ENCODE results near the gene ARPC5. TPM values are rescaled to one million over a fixed set of nuclear protein-coding genes. Genes with fewer than 3 reads are reported as not detected.
"Not testable (repeated sequence)": the region's sequence is repeated elsewhere in the genome, so short reads cannot be mapped to it uniquely, and the experiment has no call there.

ARPC5 gene
- total RNA-seq, 1 experiment from 2014 or later, result 156 TPM

DNA sequence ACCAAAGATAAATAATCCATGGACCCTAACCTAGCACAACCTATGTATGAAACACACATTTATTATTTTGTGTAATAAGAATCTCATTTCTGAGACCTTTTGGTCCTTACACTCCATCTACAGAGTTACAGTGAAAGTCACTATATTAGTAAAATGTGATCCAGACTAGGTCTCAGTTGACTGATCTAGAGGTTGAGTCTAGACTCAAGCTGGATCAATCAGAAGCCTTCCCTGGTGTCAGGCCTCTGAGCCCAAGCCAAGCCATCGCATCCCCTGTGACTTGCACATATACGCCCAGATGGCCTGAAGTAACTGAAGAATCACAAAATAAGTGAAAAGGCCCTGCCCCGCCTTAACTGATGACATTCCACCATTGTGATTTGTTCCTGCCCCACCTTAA is 22.6 kb downstream of the ARPC5 start:
- not testable (repeated sequence) for DNase-seq (ENCODE audit: extremely low read depth, low read depth)

DNA sequence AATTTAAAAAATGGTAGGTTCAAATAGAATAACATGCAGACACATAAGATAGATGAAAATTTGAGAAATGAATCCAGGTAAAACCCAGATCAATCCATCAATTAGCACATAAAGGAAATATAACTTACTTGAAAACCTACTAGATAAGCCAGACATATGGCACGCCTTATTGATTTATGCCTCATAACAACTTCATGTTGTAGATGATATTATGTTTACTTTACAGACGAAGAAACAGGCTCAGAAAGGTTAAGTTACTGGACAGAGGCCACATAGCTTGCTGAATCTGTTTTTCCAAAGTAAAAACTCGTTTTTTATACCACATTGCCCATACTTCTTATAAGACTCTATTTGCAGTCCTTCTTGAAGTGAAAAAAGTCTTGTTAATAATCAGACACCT is 23.2 kb downstream of the ARPC5 start:
- no peak for DNase-seq (ENCODE audit: extremely low read depth, low read depth)

DNA sequence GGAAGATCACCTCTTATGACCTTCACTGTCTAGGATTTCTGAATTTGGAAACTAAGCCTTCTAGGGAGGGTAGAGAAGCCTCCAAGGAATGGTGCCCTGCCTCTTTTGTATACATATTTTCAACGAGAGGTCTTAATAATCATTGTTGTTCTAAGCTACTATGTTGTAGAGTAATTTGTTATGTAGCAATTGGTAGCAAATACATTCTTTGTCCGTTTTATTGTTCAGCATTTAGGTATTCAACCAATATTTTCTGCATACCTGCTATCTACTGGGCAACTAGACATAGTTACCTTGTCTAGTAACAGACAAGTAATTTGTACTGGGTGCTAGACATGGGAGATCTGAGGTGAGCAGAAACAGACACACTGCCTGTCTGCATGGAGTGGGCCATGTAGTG is 24.6 kb downstream of the ARPC5 start:
- DNase-seq (ENCODE audit: extremely low read depth, low read depth), result no peak

DNA sequence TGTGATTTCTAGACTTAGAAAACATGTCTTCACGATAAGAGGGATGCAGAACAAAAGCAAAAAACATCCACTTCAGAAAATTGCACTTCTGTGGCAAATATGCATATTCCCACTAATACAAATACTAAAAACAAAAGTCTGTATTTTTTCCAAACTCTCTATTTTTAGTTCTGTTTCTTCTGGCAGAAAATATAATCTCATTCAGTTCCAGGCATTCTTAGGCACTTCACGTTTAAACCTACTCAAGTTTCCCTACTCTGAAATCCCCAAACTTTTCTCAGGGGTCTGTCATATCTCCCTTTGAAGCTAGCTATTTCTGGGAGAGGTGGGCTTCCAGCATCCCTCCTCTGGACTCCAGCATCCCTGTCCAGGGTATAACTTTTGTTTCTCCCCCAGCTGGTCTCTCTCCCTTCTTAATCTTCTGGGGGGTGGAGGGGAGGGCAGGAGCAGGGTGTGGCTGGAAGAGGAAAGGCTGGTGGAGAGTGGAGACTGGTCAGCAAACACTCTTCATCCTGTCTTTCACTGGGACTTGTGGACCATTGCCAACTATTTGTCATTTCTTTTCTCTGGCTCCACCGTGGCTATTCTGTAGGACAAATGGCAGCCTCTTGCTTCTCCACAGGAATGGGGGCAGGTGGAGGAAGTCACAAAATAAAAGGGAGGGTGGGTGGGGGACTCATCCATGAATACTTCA is 25.7 kb downstream of the ARPC5 start:
- no peak for DNase-seq (ENCODE audit: extremely low read depth, low read depth)

DNA sequence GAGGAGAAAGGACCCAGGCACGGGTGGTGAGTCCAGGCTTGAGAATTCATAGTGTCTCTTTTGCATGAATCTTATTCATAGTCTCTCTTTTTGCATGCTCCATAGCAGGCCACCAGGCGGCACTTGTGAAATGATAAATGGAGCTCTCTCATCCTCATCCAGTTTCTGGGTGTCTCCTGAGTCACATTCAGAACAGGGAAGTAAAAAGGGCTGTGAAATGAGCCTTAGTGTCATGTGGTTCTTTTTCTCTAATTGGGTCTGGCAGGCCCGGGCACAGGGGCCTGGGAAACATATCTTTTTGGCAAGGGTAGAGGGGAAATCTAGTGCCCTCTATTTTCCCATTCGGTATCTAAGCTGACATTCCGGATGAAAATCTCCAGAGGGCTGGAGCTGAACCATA is 26.3 kb downstream of the ARPC5 start:
- peak; percentile 83 for DNase-seq (ENCODE audit: extremely low read depth, low read depth)

DNA sequence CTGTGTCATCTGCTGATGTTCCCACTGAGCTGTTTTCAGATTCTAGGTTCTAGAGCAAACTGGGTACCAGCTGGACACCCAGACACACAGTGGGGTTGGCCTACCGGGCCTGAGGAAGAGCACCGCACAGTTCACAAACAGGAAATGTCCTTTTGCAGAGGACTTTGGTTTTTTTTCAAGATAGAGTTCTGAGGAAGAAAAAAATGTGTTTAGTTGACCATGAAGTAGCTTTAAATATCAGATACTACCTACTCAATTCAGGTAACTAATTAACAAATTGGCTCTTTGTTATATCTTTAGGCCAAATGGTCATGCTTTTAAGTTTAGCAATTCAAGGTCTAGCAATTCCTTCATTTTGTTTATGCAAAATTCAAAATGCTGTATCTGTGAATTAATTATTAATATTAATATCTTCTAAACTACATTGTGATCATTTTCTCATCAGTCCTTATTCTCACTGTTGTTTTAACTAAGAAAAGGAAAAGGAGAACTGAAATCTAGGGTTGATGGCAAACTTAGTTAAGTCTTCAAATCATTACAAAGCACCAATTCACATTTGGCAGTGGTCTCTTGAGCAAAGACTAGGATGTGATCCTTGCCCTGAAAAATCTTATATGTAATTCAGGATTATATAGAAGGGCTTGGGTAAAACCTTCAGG is 28.1 kb downstream of the ARPC5 start:
- no peak for DNase-seq (ENCODE audit: extremely low read depth, low read depth)

DNA sequence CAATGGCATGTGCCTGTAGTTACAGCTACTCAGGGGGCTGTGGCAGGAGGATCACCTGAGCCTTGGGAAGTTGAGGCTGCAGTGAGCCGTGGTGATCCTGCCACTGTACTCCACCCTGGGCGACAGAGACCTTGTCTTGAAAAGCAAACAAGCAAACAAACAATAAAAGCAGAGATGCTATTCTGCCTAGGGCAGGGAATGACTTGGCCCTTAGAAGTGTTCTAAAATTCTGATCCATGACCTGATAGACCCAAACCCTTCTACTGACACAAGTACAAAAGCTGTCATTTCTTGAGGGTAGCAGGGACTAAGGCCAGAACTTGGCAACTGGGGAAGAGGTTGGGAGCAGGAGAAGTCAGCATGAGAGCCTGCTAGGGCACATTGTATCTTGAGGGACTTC is 29.7 kb downstream of the ARPC5 start:
- DNase-seq (ENCODE audit: extremely low read depth, low read depth), result no peak

DNA sequence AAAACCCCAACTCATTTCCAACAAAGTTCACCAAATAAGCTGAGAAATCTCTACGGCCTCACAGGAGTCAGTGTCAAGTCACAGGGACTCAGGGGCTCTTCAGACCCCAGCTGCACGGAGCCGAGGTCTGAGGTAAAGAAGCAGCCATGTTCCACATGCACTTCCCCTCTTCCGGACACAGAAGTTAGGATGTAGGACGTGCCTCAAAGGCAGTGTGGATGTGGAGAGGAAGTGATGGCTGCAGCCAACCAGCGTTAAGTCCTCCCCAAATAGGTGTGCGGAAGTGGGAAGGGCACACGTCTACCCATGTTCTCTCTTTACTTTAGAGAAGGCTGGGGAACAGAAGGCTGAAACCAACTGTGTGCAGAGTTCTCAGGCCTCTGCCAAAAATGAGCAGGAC is 30.8 kb downstream of the ARPC5 start:
- DNase-seq (ENCODE audit: extremely low read depth, low read depth), result no peak

DNA sequence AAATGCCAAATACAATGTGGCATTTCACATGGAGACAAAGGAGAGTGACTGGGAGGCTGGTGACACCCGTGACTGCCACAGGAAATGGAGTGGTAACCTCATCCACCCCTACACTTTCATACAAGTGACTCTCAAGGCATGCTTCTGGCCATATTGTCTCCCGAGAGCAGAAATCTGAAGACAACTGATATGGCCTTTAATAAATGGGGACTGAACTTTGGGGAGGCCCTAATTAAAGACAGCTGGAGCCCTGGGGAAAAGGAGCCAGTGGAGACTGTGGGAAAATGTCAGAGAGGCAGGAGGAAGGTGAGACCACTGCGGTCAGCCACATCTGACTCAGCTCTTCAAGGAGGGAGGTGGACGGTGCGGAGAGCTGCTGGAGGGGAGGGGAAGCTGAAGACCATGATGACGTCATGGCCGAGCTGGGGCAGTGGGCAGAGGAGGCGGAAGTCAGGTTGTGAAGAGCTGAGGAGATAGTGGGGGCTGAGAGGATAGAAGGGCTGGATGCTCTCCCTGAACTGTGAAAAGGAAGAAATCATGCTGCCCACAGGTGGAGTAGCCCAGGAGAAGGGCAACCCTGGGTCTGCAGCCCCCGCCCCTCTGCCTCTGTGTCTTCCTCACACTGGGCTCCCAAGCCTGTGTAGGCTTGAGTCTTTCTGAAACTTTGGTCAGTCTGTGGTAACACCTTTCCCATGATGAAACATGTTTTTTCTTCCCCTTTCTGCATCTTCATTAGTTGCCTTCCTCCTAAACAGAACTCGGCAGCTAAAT is 31.4 kb downstream of the ARPC5 start:
- DNase-seq (ENCODE audit: extremely low read depth, low read depth), result no peak

DNA sequence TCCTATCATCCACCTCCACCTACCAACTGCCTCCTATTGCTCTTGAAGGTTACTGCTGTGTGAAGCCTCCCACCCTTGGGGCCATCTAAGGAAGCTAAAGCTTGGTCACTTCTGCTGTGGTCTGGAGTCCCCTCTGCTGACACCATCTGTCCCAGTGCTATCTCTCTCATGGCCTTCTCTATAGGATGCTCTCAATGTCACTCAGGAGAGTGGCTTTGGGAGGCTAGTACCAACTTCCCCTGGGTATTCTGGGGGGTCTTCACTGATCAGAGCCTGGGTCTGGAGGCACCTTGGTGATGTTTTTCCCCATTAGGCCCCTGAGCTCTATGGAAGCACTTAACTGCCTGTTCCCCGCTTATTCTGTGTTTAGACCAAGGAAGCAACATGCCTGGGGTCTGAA is 33.1 kb downstream of the ARPC5 start:
- DNase-seq (ENCODE audit: extremely low read depth, low read depth), result no peak

DNA sequence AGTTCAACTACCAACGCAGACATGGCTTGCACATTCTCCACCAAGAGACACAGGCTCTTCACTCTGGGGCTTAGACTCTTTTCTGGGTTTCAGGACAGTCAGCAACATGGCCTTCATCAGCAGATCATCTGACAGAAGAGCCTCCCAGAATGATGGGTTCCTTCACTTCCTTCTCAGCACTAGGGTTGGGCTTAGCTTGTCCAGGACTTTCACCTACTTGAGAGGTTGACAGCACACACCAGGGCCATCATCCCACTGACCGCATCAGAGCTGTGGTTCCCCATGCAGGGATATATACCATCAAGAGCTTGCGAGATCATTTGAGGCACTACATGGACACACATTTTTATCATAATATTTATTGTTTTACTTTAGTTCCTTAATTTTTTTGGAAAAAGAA is 34.9 kb downstream of the ARPC5 start:
- no peak for DNase-seq (ENCODE audit: extremely low read depth, low read depth)

DNA sequence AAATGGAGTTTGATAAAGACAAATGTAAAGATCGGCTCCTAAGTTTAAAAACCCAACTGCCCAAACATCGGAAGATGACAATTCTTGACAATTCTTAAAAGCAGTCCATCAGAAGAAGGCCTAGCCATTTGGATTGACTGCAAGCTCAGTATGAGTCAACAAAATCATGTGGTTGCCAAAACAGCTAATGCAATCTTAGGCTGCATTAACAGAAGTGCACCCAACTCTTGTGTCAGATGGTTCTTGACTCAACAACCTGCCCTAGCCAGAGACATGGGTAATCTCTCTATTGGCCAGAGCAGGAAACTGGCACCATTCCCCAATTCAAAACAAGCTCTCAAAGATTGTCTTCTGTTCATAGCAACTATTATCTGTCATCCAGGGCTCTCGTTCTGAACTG is 35.4 kb downstream of the ARPC5 start:
- DNase-seq (ENCODE audit: extremely low read depth, low read depth), result peak; percentile 67

DNA sequence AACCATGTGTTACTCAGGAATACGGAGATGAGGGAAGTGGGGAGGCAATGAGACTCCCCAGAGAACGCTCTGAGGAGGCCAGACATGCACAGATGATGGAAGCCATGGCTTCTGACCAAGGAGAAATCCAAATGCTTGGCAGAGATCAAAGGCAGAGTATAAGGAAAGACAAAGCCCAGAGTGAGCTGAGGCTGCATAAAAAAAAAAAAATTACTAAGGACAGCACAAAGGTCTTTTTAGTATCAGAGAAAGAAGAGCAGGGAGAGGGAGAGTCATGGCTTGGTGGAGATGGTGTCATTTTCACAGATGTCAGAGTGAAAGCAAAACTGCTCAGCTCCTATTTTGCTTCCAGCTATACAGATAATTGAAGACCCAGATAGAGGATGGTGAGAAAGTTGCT is 37.2 kb downstream of the ARPC5 start:
- DNase-seq (ENCODE audit: extremely low read depth, low read depth), result no peak

DNA sequence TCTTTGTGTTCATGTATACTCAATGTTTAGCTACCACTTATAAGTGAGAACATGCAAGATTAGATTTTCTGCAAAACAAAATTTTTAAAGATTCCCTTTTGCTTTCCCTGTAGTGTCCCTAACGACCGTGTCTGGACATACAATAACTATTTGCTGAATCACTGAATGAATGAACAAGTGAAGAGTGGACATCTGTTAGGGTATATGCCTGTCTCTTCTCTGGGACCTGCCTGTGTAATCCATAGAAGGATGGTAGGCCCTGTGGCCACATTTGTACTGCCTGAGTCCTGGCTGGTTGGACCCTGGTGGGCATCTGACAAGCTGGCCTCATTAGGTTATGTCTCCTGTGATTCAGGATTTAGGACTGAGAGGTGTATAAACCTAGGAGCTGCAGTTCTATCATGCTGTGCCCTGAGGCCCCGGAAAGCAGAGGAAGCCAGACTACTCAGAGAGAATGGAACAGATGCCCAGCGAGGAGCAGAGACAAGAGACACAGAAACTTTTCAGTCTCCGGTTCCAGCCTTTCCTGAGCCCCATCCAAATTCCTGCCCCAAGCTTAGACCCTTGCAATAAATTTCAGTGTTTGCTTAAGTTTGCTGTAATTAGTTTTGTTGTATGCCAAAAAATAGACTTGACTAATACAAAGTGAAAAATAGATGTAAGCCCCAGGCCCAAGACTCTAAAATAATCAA is 37.8 kb downstream of the ARPC5 start:
- no peak for DNase-seq (ENCODE audit: extremely low read depth, low read depth)

DNA sequence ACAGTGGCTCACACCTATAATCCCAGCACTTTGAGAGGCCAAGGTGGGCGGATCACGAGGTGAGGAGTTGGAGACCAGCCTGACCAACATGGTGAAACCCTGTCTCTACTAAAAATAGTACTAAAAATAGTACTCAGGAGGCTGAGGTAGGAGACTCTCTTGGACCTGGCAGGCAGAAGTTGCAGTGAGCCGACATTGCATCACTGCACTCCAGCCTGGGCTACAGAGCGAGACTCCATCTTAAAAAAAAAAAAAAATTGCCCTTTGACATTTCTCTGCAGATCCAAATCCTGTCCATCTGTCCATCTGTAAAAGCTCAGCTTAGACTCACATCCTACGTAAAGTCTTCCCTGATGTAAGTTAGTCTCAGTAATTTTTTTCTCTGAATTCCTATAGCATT is 39.1 kb downstream of the ARPC5 start:
- DNase-seq (ENCODE audit: extremely low read depth, low read depth), result no peak

DNA sequence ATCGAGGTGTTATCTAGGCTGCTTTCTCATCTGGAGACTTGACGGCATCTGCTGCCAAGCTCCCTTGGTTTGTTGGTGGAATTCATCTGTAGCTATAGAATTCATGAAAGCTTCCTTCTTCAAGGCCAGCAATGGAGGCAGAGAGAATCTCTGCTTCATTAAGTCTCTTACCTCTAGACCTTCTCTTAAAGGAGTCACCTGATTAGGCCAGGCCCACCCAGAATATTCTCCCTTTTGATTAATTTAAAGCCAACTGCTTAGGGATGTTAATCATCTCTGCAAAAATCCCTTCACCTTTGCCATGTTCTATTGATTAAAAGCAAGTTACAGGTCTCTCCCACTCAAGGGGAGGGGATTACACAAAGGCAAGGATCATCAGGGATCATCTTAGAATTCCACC is 40.0 kb downstream of the ARPC5 start:
- DNase-seq (ENCODE audit: extremely low read depth, low read depth), result no peak

DNA sequence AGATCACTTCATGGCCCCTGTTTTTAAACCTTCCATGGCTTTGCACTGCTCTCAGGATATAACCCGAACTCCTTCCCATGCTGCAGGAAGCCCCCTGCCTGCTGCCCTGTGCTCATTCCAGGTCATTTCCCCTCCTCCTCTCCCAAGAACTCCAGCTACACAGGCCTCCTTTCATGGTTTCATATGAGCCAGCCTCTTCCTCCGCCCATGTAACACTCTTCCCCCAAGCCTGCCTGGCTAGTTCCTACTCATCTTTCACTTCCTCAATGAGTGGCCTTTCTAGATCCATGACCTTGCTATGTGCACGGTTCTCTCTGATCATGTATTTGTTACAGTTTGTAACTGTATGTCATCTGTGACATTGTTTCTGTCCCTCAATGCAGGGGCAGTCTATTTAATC is 42.2 kb downstream of the ARPC5 start:
- no peak for DNase-seq (ENCODE audit: extremely low read depth, low read depth)

DNA sequence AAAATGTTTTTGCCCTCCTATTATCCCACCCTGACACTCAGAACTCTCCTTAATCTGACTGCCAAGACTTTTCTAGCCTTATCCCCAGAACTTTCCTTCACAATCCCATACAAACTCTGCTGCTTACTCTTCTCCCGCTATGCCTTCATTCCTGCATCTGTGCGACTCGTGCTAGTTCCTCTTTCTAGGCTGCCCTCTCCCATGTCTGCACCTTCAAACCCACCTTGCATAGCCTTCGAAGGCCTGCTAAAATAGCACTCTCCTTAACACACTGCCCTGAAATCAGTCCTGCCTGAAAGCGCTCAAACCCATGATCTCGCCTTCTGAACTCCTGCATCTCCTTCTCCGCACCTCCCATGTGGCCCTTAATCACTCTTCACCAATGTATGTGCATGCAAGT is 42.9 kb downstream of the ARPC5 start:
- DNase-seq (ENCODE audit: extremely low read depth, low read depth), result no peak

DNA sequence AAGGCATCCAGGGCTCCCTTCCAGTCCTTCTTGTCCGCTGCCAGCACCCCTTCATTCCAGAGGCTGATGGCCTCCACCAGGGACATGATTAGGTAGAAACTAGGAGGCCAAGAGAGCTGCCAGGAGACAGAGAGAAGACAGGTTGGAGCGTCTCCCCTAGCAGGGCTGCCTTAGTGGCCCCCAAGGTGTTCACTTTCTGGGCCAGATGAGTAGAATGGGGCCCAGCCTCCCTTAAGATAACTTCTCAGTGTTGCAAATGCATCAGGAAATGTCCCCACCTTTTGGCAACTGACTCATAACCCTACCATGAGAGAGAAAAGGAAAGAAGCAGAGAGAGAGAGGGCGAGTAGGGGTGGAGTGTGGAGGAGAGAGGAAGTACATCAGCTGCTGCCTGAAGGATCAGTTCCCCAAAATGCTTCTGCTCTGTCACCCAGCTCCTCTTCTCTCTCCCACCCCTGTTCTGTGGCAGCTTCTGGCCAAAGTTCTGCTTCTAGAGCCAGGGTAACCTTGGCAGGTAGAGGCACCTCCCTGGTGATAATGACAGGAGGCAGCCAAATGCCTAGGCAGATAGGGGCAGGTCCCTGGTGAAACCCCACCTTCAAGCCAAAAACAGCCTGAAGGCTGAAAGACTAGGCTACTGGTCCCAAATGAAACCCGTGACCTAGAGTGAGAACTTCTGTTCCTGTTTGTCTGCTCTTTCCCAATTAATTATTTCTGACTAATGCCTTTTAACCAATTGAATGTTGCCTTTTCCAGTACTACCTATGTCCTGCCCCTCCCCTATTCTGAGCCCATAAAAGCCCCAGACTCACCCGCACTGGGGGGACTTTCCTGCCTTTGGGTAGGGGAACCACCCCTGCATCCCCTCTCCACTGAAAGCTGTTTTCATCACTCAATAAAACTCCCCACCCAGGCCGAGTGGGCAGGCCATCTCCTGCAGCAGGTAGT is 45.1 kb downstream of the ARPC5 start, which contains the start of gene NCF2:
TSS of gene NCF2 (minus strand) at position 216 of the 948 bp plus-strand sequence. CDS start at position 86, 130 bp downstream.
- DNase-seq (ENCODE audit: extremely low read depth, low read depth), result no peak

DNA sequence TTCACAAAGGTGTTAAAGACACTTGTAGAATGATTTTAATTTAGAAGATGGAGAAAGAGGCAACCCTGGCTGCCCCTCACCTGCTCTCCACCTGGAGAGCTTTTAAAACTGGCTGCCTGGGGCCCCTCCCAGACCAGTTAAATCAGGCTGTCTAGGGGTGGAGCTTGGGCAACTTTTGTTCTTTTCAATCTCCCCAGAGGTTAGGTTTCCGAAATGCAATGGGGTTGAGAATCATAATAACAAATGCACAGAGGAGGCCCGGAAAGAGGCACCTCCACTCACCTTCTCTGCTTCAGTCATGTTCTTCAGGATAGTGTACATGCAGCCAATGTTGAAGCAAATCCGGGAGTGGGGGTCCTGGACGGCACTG is 45.7 kb downstream of the ARPC5 start:
- DNase-seq (ENCODE audit: extremely low read depth, low read depth), result no peak

Data from NCI-H460 (cell line).